Endodermal cell (in vitro differentiated cells): ENCODE data around the gene GRK6. TPM values are rescaled to one million over a fixed set of nuclear protein-coding genes. Genes with fewer than 3 reads are reported as not detected.

Source experiments
- DNase-seq: peaks from one replicate; pipeline ENCODE4 v3.0.0-alpha.2; 2017
- H3K27ac ChIP-seq: 2 replicates; pipeline ENCODE4 v1.5.1; 2013; ENCODE audit warnings: mild to moderate bottlenecking, low read depth, low read length, moderate library complexity
- H3K27me3 ChIP-seq: 2 replicates; pipeline ENCODE4 v1.6.1; 2013; ENCODE audit warnings: mild to moderate bottlenecking, low read length, moderate library complexity; ENCODE audit not compliant: insufficient read depth, control insufficient read depth, poor library complexity, severe bottlenecking
- H3K36me3 ChIP-seq: 2 replicates; pipeline ENCODE4 v1.7.0; 2013; ENCODE audit warnings: mild to moderate bottlenecking, low read length, moderate library complexity; ENCODE audit not compliant: control insufficient read depth, insufficient read depth
- H3K4me1 ChIP-seq: one replicate; pipeline ENCODE4 v1.7.0; 2013; ENCODE audit warnings: low read length; ENCODE audit not compliant: control insufficient read depth, insufficient read depth
- H3K4me3 ChIP-seq: 2 replicates; pipeline ENCODE4 v1.5.1; 2013; ENCODE audit warnings: mild to moderate bottlenecking, low read length, moderate library complexity
- H3K9ac ChIP-seq: 2 replicates; pipeline ENCODE4 v1.6.1; 2013; ENCODE audit warnings: mild to moderate bottlenecking, low read length, moderate library complexity; ENCODE audit not compliant: poor library complexity, severe bottlenecking; ENCODE audit errors: extremely low read depth
- H3K9me3 ChIP-seq: 2 replicates; pipeline ENCODE4 v1.6.1; 2013; ENCODE audit warnings: mild to moderate bottlenecking, low read length, moderate library complexity; ENCODE audit not compliant: control insufficient read depth
- H3K27ac Mint-ChIP-seq: 2 replicates; pipeline ENCODE4 v1.8.0; 2020; ENCODE audit warnings: mixed read lengths
- H3K27me3 Mint-ChIP-seq: 2 replicates; pipeline ENCODE4 v1.8.0; 2021; ENCODE audit warnings: mild to moderate bottlenecking, mixed read lengths; ENCODE audit not compliant: insufficient read depth
- H3K36me3 Mint-ChIP-seq: 2 replicates; pipeline ENCODE4 v1.8.0; 2020; ENCODE audit warnings: low read depth, mixed read lengths
- H3K4me1 Mint-ChIP-seq: 2 replicates; pipeline ENCODE4 v1.8.0; 2020; ENCODE audit warnings: mixed read lengths
- H3K4me3 Mint-ChIP-seq: 2 replicates; pipeline ENCODE4 v1.8.0; 2020; ENCODE audit warnings: mild to moderate bottlenecking, moderate library complexity, mixed read lengths
- H3K9me3 Mint-ChIP-seq: 2 replicates; pipeline ENCODE4 v1.8.0; 2020; ENCODE audit warnings: mild to moderate bottlenecking, mixed read lengths
- CTCF ChIP-seq: fragments of 200-600 bp; sonication (generic); conservative IDR thresholded peaks from 2 replicates; pipeline ENCODE4 v1.5.0; 2021; ENCODE audit warnings: antibody characterized with exemption, mild to moderate bottlenecking
- WGBS, 2 experiments: methylation state at CpG; one replicate each; pipeline versions ENCODE4 v1.1.5 to v1.1.7; 2013; ENCODE audit warnings: missing lambda C conversion rate in 2 of 2, mixed read lengths in 1 of 2; ENCODE audit not compliant: insufficient coverage in 1 of 2, insufficient read length in 1 of 2; 5-methylcytosine and 5-hydroxymethylcytosine counted together
- total RNA-seq, 2 donors: library from RNA; stranded (reverse); fragmentation: NEBNext Ultra II Directional in 1 of 2; extraction: Animal tissue kit (Norgen Biotek cat#: 25700) in 1 of 2; gene quantifications; 2 replicates in 1 of 2; 3 replicates in 1 of 2; pipeline ENCODE4 v1.2.1, GENCODE V29; 2021

The GRK6 gene
- total RNA-seq, 2 donors from 2014 or later = 51.6 to 66.8 TPM

- H3K9me3 ChIP-seq = no peaks in the 10 kb centered on the region
- H3K36me3 ChIP-seq = peaks cover 31% of the 10 kb centered on the region
- 89 to 96% methylated on average over 14 to 25 of the region's 25 CpGs for WGBS, 2 experiments
- H3K27me3 Mint-ChIP-seq = no peaks in the 10 kb centered on the region
- no peaks in the 10 kb centered on the region for H3K9me3 Mint-ChIP-seq
- no peak overlapping the region for H3K9ac ChIP-seq
- TF ChIP-seq CTCF = no peak
- H3K4me1 ChIP-seq = no peaks in the 10 kb centered on the region
- no peak overlapping the region for H3K4me3 Mint-ChIP-seq
- H3K27me3 ChIP-seq = no peaks in the 10 kb centered on the region
- H3K4me3 ChIP-seq = no peak overlapping the region
- DNase-seq = no peak
- no peak overlapping the region for H3K27ac Mint-ChIP-seq
- H3K36me3 Mint-ChIP-seq = peaks cover 37% of the 10 kb centered on the region
- H3K4me1 Mint-ChIP-seq = no peaks in the 10 kb centered on the region
- H3K27ac ChIP-seq = no peak overlapping the region
Measured at GRCh38 chr5:177432839-177433657, 6.6 kb downstream of the GRK6 start.

- no peaks in the 10 kb centered on the region for H3K9me3 Mint-ChIP-seq
- peaks cover 44% of the 10 kb centered on the region for H3K36me3 Mint-ChIP-seq
- DNase-seq = no peak
- H3K9me3 ChIP-seq = no peaks in the 10 kb centered on the region
- no peaks in the 10 kb centered on the region for H3K4me1 ChIP-seq
- no peak overlapping the region for H3K4me3 Mint-ChIP-seq
- no peak overlapping the region for H3K27ac Mint-ChIP-seq
- WGBS, 2 experiments = 93 to 97% methylated on average over 21 to 29 of the region's 29 CpGs
- no peak overlapping the region for H3K27ac ChIP-seq
- no peaks in the 10 kb centered on the region for H3K27me3 ChIP-seq
- no peaks in the 10 kb centered on the region for H3K4me1 Mint-ChIP-seq
- no peak overlapping the region for H3K9ac ChIP-seq
- peaks cover 37% of the 10 kb centered on the region for H3K36me3 ChIP-seq
- no peak for TF ChIP-seq CTCF
- no peaks in the 10 kb centered on the region for H3K27me3 Mint-ChIP-seq
- H3K4me3 ChIP-seq = no peak overlapping the region
Measured at GRCh38 chr5:177433658-177434217, 7.3 kb downstream of the GRK6 start.

- no peak for TF ChIP-seq CTCF
- Histone ChIP-seq H3K27me3 (no peaks in the 10 kb centered on the region), H3K36me3 (peaks cover 41% of the 10 kb centered on the region), H3K4me1 (no peaks in the 10 kb centered on the region), H3K9ac (no peak overlapping the region), H3K9me3 (no peaks in the 10 kb centered on the region), H3K27ac (no peak overlapping the region), H3K4me3 (no peak overlapping the region)
- no peak for DNase-seq
- Mint-ChIP-seq H3K9me3 (no peaks in the 10 kb centered on the region), H3K36me3 (peaks cover 49% of the 10 kb centered on the region), H3K4me3 (no peak overlapping the region), H3K4me1 (no peaks in the 10 kb centered on the region), H3K27me3 (no peaks in the 10 kb centered on the region), H3K27ac (no peak overlapping the region)
- 91% methylated on average over 6 to 8 of the region's 8 CpGs for WGBS, 2 experiments
Measured at GRCh38 chr5:177434437-177434836, 8.0 kb downstream of the GRK6 start.
